Progenitor cell of endocrine pancreas (in vitro differentiated cells): Measurements from ENCODE around the gene ZNF775. TPM values are rescaled to one million over a fixed set of nuclear protein-coding genes. Genes with fewer than 3 reads are reported as not detected.

Source experiments
- DNase-seq: peaks from one replicate; pipeline ENCODE4 v3.0.0; 2021; ENCODE audit warnings: low spot score; ENCODE audit not compliant: unreplicated experiment
- H3K27ac Mint-ChIP-seq: 2 replicates; pipeline ENCODE4 v1.8.0; 2021; ENCODE audit warnings: mild to moderate bottlenecking, moderate library complexity, mixed read lengths
- H3K27me3 Mint-ChIP-seq: 2 replicates; pipeline ENCODE4 v1.8.0; 2021; ENCODE audit warnings: mixed read lengths
- H3K36me3 Mint-ChIP-seq: 2 replicates; pipeline ENCODE4 v1.8.0; 2022; ENCODE audit warnings: mixed read lengths; ENCODE audit not compliant: insufficient read depth
- H3K4me1 Mint-ChIP-seq: 2 replicates; pipeline ENCODE4 v1.8.0; 2021; ENCODE audit warnings: low read depth, mixed read lengths
- H3K4me3 Mint-ChIP-seq: 2 replicates; pipeline ENCODE4 v1.8.0; 2021; ENCODE audit warnings: low read depth, mild to moderate bottlenecking, moderate library complexity, mixed read lengths
- H3K9me3 Mint-ChIP-seq: 2 replicates; pipeline ENCODE4 v1.8.0; 2021; ENCODE audit warnings: low read depth, mixed read lengths
- total RNA-seq: library from RNA; stranded (reverse); gene quantifications from 2 replicates; pipeline ENCODE4 v1.2.1, GENCODE V29; 2021
- TF ChIP-seq, protein P1 (sequence below): fragments of 200-600 bp; sonication (generic); IDR thresholded peaks from one replicate; pipeline ENCODE4 v1.5.0; 2021; ENCODE audit warnings: antibody characterized with exemption, mild to moderate bottlenecking; ENCODE audit not compliant: unreplicated experiment

ZNF775 gene
- total RNA-seq, 1 donor from 2014 or later: 10.8 TPM

DNA sequence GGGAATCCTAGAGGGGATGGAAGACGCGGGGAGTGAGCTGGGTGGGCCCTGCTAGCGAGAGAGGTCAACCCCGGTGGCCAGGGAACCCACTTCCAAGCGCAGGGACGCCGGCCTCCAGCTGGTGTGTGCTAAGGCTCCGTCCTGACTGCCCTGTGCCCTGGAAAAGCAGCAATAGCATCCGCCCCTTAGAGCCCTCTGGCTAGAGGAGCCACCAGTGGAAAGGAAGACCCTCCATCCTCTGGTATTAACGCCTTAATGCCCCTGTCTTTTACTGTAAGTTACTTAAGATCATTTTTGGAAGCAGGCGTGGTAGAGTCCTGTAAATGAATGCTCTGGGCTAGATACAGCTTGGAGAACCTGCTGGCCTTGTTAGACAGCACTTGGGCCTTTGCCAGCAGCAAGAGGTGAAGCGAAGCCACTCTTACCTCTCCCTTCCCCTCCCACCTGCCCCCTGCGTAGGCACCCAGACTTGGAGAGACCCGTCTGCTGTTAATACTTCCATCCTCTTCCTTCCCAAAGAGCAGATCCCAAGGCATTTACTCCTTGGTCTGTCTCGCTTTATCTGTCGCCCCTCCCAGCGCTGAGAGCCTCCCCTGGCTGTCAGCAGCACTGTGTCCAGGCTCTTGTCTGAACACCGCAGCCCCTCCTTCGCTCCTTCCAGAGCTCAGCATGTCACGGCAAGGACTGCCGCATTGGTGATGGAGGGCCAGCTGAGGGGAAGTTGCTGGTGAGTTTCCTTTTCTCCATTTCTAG lies 5.9 kb upstream of the ZNF775 start:
- H3K27me3 Mint-ChIP-seq: no peaks in the 10 kb centered on the region
- no peaks in the 10 kb centered on the region for H3K9me3 Mint-ChIP-seq
- TF ChIP-seq, protein P1, sequence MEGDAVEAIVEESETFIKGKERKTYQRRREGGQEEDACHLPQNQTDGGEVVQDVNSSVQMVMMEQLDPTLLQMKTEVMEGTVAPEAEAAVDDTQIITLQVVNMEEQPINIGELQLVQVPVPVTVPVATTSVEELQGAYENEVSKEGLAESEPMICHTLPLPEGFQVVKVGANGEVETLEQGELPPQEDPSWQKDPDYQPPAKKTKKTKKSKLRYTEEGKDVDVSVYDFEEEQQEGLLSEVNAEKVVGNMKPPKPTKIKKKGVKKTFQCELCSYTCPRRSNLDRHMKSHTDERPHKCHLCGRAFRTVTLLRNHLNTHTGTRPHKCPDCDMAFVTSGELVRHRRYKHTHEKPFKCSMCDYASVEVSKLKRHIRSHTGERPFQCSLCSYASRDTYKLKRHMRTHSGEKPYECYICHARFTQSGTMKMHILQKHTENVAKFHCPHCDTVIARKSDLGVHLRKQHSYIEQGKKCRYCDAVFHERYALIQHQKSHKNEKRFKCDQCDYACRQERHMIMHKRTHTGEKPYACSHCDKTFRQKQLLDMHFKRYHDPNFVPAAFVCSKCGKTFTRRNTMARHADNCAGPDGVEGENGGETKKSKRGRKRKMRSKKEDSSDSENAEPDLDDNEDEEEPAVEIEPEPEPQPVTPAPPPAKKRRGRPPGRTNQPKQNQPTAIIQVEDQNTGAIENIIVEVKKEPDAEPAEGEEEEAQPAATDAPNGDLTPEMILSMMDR: no peak
- H3K36me3 Mint-ChIP-seq: peaks cover 14% of the 10 kb centered on the region
- peak overlapping the region; percentile 42 for H3K4me3 Mint-ChIP-seq
- peak overlapping the region; percentile 30 for H3K27ac Mint-ChIP-seq
- H3K4me1 Mint-ChIP-seq: peaks cover 37% of the 10 kb centered on the region
- DNase-seq: no peak

DNA sequence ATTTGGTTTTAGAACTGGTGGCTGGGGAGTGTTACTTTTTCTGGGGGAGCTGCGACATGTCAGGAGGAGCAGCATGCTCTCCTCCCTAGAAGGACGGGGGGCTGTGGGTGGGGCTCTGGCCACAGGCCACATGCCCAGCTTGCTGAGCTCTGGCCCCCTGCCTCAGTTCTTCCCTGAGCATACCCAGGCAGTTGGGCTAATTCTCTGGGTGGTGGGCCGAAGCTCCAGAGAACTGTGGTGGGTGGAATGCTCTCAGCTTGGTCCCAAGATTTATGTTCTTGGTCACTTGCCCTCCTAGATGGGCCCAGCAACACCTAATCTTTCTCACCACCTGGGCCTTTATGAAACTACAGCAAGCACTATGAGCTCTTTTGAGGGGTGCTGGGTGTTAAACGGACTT lies 5.1 kb upstream of the ZNF775 start:
- H3K27ac Mint-ChIP-seq: no peak overlapping the region
- peaks cover 38% of the 10 kb centered on the region for H3K4me1 Mint-ChIP-seq
- no peak overlapping the region for H3K4me3 Mint-ChIP-seq
- H3K36me3 Mint-ChIP-seq: peaks cover 14% of the 10 kb centered on the region
- H3K9me3 Mint-ChIP-seq: no peaks in the 10 kb centered on the region
- no peaks in the 10 kb centered on the region for H3K27me3 Mint-ChIP-seq
- DNase-seq: no peak
- TF ChIP-seq, protein P1: no peak

DNA sequence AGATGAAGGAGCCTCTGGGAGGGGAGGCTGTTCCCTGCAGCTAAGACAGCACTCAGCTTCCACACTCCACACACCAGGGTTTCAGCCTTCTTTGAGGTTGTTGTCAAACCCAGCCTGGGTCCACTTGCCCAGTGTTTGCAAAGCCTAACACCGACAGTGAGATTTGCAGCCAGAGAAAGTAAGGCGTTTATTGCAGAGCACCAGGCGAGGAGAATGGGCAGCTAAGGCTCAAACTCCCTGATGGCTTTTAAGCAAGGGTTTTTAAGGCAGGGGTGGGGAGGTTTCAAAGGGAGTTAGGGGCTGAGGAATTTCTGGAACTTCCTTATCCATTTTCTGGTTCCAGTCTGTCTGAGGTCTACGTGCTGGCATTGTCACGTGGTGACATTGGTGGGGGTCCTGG lies 4.7 kb upstream of the ZNF775 start:
- TF ChIP-seq, protein P1: no peak
- Mint-ChIP-seq H3K9me3 (no peaks in the 10 kb centered on the region), H3K27me3 (no peaks in the 10 kb centered on the region), H3K4me1 (peaks cover 36% of the 10 kb centered on the region), H3K4me3 (no peak overlapping the region), H3K36me3 (peaks cover 14% of the 10 kb centered on the region), H3K27ac (peak overlapping the region; percentile 56)
- no peak for DNase-seq

DNA sequence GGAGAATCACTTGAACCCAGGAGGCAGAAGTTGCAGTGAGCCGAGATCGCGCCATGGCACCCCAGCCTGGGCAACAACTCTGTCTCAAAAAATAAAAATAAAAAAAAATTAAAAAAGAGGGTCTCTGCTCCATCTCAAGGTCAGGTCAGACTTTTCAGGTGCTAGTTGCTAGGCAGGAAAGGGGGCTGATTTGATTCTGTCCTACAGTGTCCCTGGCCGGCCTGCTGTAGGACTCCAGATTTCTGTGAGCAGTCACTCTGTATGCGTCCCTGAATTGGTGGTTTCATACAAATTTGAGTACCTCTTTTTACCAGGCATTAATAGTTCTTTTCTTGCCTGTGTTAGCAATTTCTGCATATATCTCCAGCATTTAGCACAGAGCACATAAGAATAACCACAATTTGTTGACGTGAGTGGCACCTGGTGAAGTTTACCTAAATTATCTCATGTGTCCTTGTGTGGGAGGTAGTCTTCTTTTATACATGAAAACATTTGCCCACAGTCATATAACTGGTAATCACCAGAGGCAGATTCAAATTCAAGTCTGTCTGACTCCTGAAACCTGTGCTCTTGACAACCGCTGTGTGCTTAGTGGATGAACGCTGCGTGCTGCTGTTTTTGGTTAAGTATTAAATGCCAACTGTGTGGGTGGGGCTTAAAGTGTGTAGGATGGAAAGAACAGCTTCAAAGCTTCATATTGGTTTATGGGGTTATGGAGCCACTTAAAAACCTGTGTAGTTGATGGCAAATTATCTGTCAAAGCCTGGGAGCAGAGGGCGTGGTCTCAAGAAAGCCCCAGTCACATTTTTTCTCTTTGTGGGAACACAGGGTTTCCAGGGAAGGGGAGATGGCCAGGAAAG lies 3.2 kb upstream of the ZNF775 start:
- H3K4me1 Mint-ChIP-seq: peaks cover 36% of the 10 kb centered on the region
- H3K36me3 Mint-ChIP-seq: peaks cover 10% of the 10 kb centered on the region
- no peaks in the 10 kb centered on the region for H3K9me3 Mint-ChIP-seq
- peak overlapping the region; percentile 7 for H3K27ac Mint-ChIP-seq
- DNase-seq: no peak
- TF ChIP-seq, protein P1: no peak
- H3K27me3 Mint-ChIP-seq: no peaks in the 10 kb centered on the region
- no peak overlapping the region for H3K4me3 Mint-ChIP-seq

DNA sequence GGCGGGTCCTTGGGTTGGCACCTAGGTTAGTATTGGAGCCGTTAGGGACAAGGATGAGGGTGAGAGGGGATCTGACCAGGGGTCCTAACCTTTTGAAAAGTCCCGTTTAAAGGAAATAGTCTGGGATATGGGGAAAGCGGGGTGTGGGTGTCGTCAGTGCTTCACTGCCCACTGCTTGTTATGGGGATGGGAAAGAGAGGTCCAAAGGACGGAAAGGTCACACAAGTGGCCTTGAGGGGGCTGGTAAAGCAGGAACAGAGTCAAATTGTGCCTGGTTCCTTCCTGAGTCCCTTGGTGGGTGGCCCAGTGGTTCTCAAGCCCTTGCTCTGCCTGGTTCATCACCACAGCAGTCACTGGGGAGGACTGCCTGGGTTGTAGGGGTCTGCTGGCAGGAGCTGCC lies 2.6 kb upstream of the ZNF775 start:
- Mint-ChIP-seq H3K4me1 (peaks cover 39% of the 10 kb centered on the region), H3K4me3 (no peak overlapping the region), H3K36me3 (peaks cover 10% of the 10 kb centered on the region), H3K27ac (peak overlapping the region; percentile 33), H3K27me3 (no peaks in the 10 kb centered on the region), H3K9me3 (no peaks in the 10 kb centered on the region)
- DNase-seq: no peak
- TF ChIP-seq, protein P1: no peak
